GM18519 (cell line): ENCODE measurements around the gene TTLL11.
"Not testable (repeated sequence)": the region's sequence is repeated elsewhere in the genome, so short reads cannot be mapped to it uniquely, and the experiment has no call there.

Experiments used
- ATAC-seq: cut with Tn5 transposase; IDR thresholded peaks from one replicate; pipeline ENCODE4 v1.9.1; 2021; ENCODE audit warnings: mild to moderate bottlenecking, moderate library complexity; ENCODE audit not compliant: unreplicated experiment, low FRiP score

Gene TTLL11

GRCh38 chr9:121914604-121915303 is 178.4 kb downstream of the TTLL11 start:
- ATAC-seq, result no peak

GRCh38 chr9:121914017-121914595 is 179.0 kb downstream of the TTLL11 start:
- no peak for ATAC-seq

GRCh38 chr9:121912812-121913627 is 180.1 kb downstream of the TTLL11 start:
- no peak for ATAC-seq

- no peak for ATAC-seq
These were observed 182.5 kb downstream of the TTLL11 start for GRCh38 chr9:121910491-121911040.

- ATAC-seq, result no peak
These were observed 184.0 kb downstream of the TTLL11 start for GRCh38 chr9:121909111-121909510.

GRCh38 chr9:121906074-121906870 is 186.8 kb downstream of the TTLL11 start:
- no peak for ATAC-seq

- ATAC-seq, result no peak
These were observed 190.5 kb downstream of the TTLL11 start for GRCh38 chr9:121902461-121903135.

- no peak for ATAC-seq
These were observed 191.5 kb downstream of the TTLL11 start for GRCh38 chr9:121901616-121902015.

- ATAC-seq, result no peak
These were observed 192.9 kb downstream of the TTLL11 start for GRCh38 chr9:121900163-121900562.

GRCh38 chr9:121898856-121899255 is 194.3 kb downstream of the TTLL11 start:
- no peak for ATAC-seq

- ATAC-seq, result no peak
These were observed 196.0 kb downstream of the TTLL11 start for GRCh38 chr9:121897140-121897539.

GRCh38 chr9:121896545-121896943 is 196.6 kb downstream of the TTLL11 start:
- no peak for ATAC-seq

GRCh38 chr9:121895818-121896544 is 197.1 kb downstream of the TTLL11 start:
- no peak for ATAC-seq

GRCh38 chr9:121895358-121895757 is 197.8 kb downstream of the TTLL11 start:
- ATAC-seq, result no peak

GRCh38 chr9:121894380-121894779 is 198.7 kb downstream of the TTLL11 start:
- not testable (repeated sequence) for ATAC-seq

GRCh38 chr9:121893786-121894185 is 199.3 kb downstream of the TTLL11 start:
- no peak for ATAC-seq

GRCh38 chr9:121892706-121893105 is 200.4 kb downstream of the TTLL11 start:
- ATAC-seq, result no peak

GRCh38 chr9:121890746-121891145 is 202.4 kb downstream of the TTLL11 start:
- no peak for ATAC-seq

GRCh38 chr9:121889990-121890563 is 203.0 kb downstream of the TTLL11 start:
- ATAC-seq, result no peak
